ENCODE data around the gene PRR33.

PRR33 gene

DNA sequence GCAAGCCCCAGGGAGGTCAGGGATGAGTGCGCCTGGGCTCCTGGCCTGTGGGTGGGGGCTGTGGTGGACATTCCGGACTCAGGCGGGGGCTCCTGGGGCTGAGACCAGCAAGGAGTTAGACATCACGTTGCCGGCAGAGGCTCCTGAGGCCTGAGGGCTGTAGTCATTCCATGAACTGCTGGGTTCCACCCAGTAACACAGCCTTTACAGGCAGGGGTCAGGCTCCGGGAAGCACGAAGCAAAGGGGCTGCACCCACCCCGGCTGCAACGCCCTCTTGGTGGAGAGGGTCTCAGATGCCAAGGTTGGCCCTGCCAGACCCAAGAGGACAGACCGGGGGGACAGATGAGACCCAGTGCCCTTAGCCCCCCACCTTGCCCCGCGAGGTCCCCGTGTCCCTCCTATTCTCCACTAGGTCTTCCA is 36.8 kb upstream of the PRR33 start:
- no peak for DNase-seq

DNA sequence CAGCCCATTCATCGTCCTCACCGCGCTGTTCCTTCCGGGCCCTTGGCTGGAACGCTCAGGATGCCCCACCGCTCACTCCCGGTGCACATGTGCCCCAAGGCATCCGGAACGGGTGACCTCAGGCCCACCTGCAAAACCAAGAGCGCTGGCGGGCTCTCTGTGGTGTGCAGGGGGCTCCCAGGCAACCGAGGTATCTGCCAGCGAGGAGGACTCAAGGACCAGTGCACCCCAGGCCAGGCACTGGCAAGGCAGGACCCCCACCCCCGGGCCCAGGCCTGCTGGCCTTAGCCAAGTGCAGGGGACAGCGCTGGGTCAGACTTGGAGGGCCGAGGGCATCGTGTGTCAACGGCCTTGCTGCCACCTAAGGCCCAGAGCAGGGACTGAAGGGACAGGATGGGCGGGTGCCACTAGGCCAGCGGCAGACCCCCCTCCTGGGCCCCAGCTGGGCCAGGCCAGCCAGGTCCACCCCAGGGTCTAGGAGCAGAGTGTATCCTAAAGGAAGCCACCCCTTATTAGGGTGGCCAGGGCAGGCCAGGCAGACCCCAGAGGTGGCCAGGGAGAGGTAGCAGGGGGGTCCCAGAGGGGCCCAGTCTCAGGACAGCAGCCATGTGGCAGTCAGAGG is 36.3 kb upstream of the PRR33 start:
- DNase-seq: no peak

DNA sequence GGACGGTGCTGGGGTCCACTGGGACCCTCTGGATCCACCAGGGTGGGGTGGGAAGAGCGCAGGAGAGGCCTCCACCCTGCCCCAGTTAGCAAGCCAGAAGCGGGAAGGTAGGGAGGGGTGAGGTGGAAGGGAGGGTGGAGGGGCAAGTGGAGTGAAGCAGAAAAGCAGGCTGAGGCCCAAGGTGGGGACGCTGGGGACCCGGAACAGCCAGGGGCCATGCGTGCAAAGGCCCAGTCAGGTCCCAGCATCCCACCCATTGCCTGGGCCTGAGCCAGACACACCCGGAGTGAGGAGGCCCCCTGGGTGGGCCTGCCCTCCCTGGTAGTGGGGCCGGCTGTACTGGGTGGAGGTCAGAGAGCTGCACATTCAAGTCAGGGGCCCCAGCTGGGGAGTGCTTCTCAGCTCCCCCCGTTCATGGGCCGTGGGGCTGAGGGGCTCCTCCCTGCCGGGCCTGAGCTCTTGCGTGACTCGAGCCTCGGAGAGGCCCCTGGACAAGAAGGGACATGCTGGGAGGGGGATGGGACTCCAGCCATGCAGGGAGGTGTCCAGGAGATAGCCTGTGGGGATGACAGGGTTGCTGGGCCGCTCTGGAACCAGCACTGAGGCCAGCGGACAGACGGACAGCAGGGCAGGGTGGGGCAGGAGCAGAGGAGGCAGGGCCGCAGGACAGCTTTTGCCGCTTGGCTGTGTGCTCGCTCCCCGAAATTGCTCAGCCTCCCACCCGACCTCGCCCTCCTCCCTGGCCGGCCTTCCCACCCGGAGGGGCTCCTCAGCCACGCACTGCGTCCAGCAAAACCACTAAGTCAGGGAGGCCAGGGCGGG is 35.5 kb upstream of the PRR33 start:
- no peak for DNase-seq

DNA sequence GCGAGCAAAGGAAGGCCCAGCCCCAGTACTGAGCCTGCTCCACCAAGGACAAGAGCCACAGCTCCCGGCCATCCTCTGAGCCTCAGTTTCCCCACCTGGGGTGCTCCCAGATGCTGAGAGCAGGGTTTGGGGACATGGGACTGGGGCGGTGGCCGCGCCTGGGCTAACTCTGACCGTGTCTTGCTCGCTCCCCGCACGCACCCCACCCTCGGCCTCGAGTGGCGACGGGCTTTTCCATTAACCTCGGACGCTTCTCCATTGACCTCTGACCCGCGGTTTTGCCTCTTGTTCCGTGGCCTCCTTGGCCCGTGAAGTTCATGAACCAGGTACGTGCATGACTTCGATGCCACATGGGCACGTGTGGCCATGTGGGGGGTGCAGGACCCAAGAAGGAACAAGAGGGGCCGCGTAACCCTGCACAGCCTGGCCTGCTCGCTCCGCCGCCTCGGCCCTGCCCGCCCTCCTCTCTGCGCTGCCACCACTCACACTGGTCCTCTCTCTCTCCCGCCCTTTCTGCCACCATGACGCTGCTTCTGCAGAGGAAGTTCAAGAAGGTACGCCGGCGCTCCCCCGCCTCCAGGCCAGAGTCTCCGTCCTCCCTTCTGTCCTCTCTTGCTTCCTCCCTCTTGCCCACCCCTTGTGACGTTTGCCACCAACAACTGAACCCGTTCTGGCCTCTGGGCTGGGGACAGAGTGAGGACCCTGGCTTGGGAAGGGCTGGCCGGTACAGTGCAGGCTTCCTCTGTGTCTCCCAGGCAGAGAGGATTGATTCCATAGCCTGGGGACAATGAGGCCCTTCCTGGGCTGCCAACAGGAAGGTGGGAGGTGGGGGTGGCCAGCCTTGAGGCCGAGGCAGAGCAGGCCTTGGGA is 34.7 kb upstream of the PRR33 start:
- DNase-seq: no peak

DNA sequence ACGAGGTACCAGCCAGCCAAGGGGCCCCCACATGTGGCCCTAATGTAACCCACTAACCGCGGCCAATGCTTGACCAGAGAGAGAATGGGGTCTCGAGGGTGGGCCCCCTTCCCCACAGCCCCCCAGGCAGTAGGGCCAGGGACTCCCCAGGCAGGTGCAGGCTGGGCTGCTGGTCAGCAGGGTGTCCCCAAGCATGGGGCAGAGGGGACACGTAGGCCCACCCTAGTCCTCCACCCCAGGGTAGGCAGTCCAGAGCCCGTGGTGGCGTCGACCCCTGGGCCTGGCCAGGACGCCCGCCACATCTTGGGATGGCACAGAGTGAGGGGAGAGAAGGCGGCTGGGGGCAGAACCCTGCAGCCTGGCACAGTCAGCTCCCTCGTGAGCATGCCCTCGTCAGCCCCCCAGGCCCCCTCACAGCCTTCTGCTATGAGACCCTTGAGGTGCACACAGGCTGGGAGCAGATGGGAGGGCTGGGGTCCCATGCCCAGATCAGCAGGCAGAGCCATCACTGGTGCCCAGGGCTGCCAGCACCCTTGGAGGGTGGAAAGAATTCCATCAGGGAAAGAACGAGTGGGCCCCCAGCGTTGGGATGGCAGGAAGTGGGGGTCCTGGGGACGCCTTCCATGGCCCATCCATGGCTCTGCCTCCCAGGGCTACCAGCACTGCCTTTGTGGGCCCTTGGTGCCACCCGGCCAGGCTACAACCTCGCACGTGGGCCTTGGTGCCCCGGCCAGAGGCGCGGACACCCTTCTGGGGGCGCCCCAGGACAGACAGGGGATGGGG is 33.9 kb upstream of the PRR33 start:
- no peak for DNase-seq

DNA sequence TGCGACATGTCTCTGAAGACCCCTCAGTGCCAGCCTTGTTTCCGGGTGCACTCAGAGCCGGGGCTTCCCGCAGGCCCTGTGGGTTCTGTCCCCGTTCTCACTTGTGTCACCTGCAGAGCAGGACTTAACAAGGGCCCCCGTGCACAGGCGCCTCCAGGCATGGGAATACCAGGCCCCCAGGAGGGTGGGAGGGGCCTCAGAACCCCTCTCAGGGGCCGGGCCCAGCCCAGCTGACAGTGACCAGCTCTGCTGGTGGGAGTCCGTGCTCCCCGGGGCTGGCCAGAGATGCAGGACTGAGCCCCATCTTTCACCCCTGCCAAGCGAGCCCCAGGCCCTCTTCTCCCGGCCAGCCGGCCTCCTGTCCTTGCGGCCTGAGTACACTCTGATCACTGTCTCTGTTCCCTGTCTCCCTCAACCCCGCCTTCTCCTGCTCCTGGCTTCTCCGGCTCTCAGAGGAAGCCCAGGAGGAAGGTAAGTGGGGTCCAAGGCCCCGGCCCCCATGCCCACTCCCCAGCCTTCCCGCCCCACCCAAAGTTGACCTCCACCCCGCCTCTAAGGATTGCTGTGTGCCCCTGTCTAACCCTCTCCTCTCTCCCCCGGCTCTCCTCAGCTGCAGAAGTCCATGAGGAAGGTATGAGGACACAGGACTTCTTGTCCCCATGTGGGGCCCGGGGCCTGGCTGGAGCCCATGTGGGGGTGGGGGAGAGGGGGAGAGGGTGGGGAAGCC is 33.1 kb upstream of the PRR33 start:
- DNase-seq: no peak

DNA sequence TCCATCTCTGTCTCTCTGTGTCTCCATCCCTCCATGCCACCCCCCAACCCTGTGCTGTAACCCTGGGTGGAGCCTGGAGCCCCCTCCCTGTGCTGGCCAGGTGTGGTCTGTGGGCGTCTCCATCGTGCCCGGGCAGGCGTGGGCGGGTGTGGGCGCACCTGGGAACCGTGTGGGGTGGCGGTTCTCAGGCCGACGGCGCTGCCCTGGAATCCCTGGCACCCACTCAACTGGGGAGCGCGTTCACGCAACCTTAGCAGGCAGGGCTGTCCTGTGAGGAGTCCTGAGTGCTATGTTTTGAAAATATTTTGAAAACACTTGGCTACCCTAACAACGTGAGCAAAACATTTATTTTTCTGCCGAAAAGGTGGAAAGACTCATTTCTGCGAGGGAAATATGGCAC is 32.5 kb upstream of the PRR33 start:
- no peak for DNase-seq

DNA sequence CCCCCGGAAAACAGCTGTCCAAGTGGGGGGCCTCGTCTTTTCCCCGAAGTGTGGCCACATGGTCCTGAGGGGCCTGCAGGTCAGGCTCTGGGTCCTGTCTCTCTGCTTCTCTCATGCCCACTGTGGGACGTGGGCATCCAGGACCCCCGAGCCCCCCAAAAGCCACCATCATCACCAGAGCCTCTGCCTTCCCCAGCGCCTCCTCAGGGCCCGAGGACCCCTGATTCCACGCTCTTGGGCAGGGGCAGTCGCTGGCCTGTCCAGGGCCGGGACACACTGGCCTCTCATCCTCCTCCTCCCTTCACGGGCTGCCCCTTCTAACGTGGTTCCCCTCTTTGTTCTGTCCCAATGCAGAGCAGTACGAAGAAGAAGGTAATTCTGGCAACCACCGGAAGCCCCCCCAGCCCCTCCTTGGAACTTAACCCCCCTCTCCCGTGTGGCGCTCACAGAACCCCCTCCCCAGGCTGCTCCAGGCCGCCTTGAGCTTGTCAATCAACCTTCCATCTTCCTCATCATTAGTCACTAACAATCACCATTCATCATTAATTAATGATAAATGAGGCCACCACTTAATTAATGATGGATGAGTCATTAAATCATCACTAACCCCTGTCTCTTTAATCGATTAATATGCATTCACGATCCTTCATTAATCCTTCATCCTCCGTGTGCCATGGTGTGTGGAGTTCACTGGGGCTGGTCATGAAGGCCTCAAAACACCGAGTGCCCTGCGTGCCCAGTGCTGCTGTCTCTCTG is 31.7 kb upstream of the PRR33 start:
- no peak for DNase-seq

DNA sequence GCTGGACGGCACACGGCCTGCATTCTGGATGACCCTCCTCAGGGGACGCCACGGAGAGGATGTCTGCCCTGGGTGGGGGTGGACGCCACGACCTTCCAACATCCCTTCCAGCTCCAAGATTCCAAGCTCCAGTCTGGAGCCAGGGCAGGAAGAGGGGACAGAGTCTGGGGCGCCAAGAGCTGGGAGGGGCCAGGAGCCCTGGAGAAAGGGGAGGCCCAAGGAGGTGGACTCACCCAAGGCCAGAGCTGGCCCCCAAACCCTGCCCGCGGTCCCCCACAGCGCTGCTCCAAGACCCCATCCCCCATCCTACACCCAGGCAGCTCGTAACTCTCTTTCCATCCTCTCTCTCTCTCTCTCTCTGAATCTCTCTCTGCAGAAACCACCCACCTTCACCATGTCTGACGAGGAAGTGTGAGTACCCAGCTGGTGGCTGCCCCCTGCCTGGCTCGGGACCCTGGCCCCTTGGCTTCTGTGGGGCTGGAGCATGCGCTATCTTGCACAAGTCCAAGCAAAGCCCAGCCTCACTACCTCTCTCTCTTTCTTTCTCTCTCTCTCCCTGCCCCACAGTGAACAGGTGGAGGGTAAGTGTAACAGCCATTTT is 30.9 kb upstream of the PRR33 start:
- no peak for DNase-seq

DNA sequence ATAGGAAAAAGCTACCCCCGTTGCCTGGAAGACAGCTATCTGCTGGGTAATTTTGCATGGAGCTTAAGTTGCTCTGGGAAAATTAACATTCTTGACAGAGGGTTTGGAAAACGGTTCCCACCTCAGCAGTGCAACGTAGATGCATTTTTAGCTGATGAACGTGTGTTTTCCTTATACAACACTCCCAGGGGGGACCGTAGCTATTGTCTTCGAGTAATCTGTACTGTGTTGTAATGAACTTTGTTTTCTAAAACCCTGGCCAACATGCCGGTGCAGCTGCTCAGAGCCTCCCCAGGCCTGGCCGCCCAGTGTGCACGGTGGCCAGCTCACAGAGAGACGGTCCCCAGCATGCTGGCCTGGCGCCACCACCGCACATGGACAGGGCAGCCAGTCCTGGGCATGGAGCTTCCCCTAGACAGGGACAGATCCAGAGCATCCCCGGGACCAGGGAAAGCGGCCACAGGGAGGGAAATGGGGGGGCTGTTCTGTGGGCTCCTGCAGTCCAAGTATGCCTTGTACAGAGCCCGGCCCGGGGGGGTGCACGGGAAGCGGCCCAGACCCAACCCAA is 30.0 kb upstream of the PRR33 start:
- DNase-seq: peak in 12 of 51 donors; percentile 10 to 46 (median 20)

DNA sequence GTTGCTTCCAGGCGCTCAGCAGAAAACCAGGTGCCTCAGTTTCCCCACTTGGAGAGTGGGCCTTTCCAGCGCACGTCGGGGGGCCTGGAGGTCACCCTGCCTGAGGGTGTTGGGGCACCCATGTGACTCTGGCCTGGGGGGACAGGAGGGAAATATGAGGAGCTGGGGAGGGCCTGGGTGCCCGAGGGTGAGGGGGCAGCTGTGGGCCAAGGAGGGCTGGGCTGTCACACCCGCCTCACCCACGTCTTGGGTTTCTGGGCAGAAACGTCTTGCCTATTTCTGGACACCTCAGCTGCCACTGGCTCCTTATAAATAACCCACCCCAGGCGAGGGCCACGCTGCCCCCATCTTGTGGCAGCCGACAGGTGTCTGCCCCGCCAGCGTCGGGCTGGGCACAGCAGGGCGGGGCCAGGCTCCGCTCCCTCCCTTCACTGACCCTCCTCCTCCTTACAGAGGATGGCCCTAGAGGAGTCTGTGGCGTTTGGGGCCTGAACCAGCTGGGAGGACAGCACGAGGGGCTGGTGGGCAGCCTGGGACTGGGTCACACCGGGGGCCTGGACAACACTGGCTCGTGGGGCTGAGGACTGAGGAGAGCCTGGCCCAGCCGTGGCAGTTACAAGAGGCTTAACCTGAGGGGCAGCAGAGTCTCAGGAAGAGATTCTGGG is 29.3 kb upstream of the PRR33 start:
- DNase-seq: no peak

DNA sequence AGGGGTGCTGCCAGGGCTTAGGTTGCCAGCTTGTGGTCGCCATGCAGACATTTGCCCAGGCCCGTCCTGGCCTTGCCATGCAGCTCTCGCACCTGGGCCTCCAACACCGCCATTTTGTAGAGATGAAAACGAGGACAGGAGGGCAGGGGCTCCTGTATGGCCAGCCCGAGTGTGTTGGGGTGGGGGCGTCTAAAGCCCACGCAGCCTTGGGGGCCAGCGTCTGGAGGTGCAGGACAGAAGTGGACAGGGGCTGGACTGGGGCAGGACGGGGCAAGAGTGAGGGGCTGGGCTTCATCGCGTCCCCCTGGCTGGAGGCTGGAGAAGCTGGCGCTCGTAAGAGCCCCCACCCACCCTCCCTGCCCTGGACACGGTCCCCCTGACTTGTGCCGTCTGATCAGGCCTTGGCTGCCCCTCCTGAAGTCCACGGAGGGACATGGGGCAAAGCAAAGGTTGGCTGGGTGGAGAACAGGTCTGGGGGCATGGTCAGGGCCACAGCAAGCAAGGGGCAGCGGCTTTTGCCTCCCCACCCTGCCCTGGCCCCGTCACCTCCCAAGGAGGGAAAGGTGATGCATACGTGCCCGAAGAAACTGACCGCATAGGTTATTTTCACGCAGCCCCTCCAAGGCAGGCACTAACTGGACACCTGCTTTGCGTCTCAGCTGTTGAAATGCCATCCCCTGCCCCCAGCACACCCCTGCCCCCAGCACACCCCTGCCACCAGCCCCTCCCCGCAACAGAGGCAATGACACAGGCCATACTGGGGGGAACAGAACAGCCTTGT is 28.6 kb upstream of the PRR33 start:
- DNase-seq: no peak

DNA sequence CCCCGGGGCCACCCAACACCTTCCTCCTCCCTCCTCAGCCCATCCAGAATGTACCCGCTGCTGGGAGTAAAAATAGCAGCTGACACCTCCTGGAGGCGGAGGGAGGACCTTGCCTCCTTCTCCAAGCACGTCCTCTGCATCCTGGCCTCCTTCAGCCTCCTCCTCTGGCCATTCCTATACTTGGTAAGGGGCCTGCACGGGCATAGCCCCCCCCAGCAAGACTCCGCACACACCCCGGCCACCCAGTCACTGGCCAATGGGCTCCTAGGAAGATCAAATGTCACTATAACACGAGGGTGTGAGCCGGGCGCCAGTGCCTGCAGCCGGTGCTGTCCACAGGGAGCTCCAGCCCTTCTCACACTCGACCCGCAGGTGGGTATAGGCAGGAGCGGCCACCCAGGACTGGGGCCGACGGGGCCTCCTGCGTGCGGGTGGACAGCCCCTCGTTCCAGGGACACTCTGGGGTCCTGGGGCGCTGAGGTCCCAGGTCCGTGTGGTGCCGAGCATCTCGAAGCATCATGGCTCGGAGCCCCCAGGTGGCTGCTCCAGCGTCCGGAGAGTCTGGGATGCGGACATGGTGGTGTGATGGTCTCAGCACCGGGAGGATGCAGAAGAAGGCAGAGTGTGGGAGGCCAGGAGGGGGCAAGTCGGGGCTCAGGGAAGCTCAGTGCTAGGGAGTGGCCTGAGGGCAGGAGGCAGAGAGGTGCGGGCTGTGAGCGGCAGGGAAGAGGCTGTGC is 27.9 kb upstream of the PRR33 start, which contains the start of gene TNNT3:
Gene TNNT3 (plus strand): TSS at position 313 of the 737 bp plus-strand sequence. CDS start 3,172 bp downstream, outside the sequence.
- DNase-seq: no peak

DNA sequence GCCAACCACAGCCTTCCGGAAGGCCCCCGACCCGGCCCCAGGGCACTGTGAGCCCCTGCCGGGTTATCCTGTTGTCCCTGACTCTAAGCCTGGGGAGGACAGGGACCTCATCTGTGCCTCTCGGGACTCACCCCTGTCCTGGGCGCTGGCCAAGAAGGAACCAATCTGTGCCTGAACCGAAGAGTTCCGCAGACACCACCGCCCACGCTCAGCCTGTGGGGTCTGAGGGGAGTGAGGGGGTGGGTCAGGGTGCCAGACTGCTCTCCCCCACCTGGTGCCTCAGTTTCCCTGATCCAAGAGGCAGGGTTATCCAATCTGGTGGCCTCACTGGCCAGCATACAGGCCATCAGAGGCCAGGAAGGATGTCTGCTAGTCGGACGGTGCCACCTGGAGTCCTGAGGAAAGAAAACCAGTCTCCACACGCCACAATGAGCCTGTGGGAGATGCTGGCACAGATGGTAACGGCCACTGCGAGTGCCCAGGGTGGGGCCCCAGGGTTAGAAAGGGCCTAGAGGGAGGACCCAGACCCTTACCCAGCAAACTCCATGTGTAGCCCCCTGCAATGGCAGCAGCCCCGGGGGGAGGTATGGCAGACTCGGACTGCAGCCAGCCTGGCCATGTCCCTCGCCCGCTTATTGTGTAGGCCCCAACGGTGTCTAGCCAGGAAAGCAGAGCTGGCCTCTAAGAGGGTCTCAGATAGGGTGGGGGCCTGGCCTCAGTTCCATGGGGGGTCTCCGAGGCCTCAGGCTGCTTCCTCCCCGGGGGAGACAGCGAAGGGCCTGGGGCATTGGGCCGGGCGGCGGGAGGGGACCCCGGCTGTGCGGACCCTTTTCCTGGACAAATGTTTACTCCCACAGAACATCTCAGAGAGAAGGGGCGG is 27.0 kb upstream of the PRR33 start:
- DNase-seq: no peak

DNA sequence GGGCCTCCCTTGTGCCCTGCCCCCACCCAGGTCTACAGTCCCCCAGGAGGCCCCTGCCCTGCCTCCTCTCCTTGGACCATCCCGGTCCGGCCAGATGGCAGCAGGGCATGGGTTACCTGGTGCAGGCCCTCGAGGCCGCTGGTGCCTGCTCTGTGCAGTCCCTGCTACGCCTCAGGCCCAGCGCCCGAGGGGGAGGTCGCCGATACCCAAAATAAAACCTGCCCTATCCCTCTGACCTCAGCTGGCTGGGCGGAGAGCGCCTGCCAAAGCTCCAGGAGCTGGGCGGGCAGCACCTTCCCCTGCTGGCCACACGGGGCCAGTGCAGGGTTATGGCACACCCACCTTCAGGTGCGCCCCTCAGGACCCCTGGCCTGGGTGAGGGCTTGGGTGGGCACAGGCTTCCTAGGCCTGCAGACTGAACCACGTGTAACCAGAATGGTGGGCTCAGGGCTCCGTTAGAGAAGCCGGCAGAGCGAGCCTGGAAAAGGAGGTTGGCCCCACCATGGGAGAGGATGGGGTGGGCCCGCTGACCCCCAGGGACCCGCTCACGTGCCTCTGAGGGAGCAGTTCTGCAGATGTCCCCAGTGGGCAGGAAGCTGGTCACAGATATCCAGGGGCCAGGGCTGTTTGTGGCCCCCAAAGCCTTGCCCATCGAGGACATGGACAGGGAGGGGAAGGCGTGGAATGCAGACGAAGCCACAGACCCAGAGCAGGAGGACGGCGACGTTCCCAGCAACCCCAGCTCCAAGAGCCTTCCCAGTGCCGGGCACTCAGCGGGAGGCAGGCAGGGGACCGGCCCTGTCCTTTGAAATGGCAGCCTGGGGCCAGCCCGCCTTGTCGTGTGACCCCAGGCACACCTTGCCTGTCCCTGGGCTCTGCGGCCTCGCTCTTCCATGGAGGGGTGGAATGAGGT is 26.1 kb upstream of the PRR33 start:
- DNase-seq: no peak

All from hypothalamus (tissue), 51 donors.